ENCODE data around the gene GABRD.

The GABRD gene

DNA sequence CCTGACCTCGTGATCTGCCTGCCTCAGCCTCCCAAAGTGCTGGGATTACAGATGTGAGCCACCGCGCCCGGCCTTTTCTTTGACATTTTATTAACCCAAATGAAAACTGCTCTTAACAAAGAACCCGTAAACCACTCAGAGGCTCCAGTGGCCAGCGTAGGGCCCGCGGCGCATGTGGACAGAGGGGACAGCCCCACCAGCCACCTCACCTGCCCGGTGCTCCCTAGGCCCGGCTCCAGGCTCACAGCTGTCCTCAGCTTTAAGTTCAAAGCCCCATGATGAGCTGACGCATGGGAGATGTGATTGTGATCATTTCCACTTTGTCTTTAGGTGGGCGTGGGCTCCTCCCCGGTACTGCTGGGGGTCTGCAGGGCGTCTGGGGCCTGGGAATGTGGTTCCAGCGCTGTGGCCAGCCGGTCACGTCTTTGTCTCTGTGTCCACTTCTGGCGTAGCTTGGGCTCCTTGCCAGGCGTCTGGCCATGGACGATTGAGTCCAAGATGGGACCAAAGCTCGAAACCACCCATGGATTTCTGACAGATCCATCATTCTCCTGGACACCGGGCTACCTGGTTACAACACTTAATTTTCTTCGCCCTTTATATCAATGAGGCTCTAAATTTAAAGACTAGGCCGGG is 37.9 kb downstream of the GABRD start:
- DNase-seq, result no peak

- no peak for DNase-seq
Observed at GRCh38 chr1:2059290-2059953, 40.3 kb downstream of the GABRD start.

- no peak for DNase-seq
Observed at GRCh38 chr1:2060072-2060471, 40.9 kb downstream of the GABRD start.

GRCh38 chr1:2060535-2060934 is 41.4 kb downstream of the GABRD start:
- DNase-seq, result no peak

DNA sequence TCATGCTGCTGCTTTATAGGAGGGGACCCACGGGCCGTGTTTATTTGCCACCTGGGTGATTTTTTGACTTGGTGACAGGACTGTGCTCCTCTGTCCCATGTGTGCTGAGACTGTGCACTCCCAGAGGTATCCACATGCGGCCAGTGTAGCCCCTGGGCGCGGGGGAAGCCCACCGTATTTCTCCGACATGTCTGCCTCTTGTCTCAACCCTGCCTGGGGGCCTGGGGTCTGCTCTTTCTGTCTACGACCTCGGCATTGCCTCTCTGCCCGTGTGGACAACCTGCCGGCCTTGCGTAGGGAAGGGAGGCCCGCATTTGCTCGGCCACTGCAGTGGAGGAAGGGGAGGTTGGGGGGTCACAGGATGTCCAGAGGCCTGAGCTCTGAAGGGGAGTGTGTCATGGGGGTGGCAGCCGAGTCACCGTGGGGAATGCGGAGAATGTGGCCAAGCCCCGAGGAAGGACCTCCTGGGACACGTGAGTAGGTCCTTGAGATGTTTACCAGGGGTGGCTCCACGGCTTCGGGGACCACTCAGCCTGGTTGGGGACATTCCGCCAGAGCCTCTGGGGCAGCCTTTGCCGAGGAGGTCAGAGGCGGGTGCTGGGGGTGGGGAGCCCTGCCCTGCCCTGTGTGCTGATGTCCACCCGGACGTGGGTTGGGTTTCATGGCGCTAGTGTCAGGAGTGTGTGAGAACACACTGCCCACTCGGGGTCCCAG is 42.1 kb downstream of the GABRD start:
- no peak for DNase-seq

DNA sequence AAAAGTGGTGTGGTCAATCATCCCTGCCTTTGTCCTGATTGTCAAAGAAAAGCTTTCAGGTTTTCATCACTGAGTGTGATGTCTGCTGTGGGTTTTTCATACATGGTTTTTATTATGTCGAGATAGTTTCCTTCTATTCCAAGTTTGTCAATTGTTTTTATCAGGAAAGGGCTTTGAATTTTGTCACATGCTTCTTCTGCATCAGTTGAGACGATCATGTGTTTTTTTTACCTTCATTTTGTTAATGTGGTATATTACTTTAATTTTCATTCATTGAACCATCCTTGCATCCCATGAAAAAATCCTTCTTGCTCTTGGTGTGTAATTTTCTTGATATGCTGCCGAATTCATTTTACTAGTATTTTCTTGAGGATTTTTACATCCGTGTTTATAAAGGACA is 46.6 kb downstream of the GABRD start:
- no peak for DNase-seq

DNA sequence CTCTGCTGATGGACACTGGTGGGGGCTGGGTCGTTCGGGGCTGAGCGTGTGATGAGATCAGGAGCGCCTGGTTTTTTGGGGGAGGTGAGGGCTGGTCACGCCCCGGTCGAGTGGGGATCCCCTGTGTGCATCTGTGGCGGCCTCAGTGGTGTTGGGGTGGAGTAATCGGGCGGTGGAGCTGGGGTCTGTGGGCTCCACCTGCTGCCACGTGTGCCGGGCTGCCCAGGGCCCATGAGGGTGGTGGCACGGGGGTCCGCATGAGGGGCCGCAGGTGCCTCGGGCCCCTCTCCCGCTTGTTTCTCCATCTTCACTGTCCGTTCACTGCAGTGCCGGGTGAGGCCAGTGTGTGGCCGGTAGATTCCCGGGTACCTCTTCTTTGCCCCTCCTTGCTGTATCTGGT is 48.2 kb downstream of the GABRD start:
- DNase-seq, result no peak

GRCh38 chr1:2067981-2068380 is 48.8 kb downstream of the GABRD start:
- no peak for DNase-seq

DNA sequence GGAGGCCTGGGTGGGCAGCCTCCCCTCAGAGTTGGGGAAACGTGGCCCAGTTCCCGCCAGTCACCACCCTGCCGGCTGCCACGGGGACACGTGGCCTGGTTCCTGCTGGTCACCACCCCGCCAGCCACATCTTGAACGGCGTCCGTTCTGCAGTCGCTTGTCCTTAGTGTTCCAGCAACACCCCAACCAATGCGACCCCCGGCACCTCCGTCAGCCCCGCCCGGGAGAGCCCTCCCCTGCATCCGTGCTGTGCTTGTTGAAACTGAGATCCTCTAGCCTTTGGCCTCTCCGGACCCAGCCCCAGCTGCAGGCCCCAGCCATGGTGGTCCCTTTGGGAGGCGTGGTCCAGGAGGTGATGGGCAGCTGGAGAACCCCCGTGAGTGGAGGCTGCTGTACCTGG is 49.8 kb downstream of the GABRD start:
- no peak for DNase-seq

DNA sequence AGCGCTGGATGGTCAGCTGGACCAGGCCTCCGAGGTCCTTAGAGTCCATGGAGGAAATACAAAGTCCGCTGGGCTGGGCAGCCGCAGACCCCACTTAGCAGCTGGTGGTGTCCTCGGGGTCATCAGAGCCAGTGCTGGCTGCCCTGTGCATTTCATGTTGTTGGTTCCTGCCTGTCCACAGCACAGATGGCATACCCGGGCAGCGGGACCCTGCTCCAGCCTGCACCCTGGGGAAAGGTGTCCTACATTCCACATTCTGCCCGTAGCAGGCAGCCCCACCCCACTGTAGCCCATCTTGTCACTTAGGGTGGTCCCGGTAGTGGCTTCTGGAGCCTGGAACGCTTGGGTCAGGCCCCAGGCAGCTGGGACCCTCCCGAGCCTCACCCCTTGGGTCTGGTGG is 50.9 kb downstream of the GABRD start:
- no peak for DNase-seq

- no peak for DNase-seq
Observed at GRCh38 chr1:2070800-2071530, 51.8 kb downstream of the GABRD start.

DNA sequence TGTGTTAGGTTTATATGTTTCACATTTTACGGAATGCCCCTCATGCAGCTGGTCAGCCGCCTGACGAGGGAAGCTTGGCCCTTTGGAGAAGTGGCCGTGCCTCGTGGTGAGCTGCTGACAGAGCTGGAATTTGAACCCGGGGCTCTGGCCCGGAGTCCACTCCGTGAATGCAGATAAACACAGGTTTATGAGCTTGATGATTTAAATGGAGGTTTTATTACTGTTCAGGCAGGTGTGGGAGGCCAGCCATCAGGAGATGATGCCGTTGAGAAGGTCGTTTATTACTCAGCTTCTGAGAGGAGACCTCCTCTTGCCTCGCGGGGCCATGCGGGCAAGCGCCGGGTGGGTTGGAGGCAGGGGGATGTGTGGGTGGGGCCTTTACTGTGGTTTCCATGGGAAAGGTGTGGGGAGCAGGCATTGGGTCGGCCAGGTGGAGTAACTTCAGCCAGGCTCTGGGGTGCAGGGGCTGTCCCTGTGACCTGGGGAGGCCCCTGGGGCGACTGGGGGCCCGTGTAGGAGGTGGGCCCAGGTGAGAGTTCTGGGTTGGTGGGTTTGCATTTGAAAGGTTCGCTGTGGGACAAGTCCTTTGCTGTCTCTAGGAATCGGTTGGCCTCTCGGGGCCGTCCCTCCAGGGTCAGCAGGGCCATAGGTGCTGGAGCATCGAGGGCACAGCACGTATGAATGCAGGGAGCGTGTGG is 53.1 kb downstream of the GABRD start:
- no peak for DNase-seq

DNA sequence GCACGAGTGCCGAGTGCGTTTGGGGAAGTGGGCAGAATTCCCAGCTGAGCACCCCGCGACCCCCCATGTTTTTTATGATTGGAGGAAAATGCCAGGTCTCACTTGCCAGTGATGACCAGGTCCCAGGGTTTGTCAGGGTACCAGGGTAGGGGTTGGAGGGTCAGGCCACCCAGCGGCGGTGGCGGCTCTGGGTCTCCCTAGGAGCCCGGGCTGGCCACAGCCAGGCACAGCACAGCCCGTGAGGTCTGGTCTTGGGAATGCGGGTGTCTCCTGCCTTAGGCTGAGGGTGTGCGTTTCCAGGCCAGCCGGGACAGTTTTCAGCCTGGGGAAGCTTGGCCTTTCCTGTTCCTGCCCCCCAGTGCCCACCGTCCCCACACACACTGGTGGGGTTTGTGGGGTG is 53.7 kb downstream of the GABRD start:
- no peak for DNase-seq

DNA sequence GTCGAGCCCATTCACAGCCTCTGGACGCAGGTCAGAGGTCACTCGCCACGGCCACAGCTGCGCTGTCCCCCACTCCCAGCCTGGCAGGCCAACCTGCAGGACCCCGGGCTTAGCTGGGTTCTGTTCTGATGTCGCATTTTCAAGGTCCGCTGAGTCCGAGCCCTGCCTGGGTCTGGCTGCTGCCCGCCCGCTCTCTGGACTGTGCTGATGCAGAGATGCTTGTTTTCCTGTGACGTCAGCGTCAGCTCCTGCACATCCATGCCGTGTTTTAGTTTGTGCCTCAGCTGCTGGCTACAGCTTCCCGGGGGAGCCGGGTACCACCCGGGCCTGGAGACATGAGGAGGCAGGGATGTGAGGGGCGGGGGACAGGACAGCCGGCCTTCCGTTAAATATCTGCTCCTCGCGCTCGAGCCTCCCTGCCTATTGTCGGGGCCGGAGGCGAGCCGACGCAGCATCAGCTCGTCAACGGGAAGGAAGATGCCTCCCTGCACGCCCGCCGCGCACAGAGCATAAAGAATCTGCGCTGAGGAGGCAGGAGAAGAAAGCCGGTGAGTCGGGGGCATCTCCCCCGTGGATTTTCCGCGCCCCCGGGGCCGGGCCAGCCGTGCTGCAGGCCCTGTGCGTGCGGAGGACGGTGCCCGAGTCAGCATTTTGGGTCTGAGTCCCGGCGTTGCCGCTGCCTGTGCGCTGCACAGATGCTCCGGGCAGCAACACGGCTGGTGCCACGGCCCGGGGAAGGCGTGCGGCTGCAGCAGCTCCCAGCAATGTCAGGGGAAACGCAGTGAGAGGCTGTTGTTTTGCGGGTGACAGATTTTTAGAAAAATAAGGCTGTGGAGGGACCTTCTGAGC is 54.5 kb downstream of the GABRD start:
- DNase-seq, result no peak

DNA sequence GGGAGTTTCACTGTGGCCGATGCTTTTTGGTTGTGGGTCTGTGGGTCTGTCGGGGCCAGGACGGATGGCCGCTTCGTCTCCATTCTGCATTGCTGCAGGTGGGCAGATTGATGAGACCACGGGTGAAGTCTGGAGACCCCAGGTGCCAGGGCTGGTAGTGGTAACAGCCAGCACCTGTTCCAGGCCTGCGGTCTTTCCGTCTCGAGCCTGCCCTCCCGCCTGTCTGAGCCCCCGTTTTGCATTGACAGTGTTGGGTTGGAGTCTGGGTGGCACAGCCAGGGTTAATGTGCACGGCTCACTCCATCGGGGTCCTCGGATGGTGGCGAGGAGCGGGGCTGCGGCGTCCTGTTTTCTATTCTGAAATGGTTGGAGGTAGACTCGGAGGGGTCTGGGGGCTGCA is 55.3 kb downstream of the GABRD start:
- DNase-seq, result no peak

DNA sequence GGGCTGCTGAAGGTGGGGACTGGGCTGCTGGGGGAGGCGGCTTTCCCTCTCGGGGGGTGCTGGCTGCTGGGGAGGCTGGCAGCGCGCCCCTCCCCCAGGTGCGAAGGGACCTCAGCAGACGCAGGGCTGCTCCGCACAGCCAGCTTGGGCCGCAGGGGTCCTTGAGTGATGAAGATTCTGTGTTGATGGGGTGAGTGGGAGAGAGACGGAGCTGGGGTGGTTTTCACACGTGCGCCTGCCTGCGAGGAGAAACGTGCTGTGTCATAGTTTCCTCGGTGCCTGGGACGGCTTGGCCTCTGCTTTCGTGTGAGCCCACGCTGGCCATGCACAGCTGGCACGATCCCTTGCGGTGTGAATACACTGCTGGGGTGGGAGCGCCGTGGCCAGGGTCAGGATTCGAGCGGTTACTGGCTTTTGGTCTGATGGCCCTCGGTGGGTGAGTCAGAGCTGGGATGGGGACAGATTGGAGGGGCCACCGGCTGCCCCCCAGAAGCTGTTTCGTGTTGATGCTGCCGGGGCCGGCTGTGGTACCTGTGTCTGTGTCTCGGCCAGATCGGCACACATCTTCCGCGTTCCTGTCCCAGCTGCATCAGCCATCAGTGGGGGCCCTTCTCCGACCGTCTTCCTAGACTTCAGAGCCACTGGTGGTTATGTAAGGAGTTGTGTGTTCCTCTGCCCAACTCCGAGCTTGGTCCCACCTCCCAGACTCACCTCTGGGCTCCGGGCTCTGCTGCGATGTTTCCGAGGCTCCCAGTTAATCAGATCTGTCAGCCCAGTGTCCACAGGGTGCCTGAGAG is 56.0 kb downstream of the GABRD start:
- no peak for DNase-seq

DNA sequence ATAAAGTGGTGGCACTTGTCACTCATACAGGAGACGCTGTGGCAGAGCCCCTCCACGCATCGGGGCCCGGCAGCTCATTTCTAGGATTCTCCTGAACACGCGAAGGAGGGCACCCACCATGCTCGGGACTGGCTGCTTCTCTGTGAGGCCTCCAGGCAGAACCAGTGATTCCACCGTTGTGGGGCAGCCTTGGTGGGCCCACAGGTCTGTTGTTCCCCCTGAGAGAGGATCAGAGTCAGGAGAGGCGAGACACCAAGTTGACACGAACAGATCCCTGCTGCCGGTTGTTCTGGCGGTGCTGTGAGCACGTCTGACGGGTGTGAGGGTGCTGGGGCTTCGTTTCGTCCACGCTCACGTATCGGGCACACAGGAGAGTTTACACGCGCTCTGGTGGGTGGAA is 57.7 kb downstream of the GABRD start:
- no peak for DNase-seq

DNA sequence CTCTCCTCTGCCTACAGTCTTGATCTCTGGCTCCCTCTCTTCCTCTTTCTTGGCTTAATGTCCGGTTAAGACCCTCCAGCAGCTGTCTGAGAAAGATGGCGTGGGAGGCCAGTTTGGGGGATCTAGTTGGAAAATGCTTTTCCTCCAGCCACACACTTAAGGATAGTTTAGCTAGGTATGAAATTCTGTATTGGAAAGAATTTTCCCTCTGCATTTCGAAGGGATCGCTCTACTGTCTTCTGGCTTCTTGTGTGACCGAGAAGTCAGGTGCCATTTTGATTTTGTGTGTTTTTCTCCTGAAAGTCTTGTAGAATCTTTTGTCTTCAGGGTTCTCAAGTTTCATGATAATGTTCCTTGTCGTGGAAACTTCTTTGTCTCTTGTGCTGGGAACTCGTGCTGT is 59.0 kb downstream of the GABRD start:
- DNase-seq, result no peak

DNA sequence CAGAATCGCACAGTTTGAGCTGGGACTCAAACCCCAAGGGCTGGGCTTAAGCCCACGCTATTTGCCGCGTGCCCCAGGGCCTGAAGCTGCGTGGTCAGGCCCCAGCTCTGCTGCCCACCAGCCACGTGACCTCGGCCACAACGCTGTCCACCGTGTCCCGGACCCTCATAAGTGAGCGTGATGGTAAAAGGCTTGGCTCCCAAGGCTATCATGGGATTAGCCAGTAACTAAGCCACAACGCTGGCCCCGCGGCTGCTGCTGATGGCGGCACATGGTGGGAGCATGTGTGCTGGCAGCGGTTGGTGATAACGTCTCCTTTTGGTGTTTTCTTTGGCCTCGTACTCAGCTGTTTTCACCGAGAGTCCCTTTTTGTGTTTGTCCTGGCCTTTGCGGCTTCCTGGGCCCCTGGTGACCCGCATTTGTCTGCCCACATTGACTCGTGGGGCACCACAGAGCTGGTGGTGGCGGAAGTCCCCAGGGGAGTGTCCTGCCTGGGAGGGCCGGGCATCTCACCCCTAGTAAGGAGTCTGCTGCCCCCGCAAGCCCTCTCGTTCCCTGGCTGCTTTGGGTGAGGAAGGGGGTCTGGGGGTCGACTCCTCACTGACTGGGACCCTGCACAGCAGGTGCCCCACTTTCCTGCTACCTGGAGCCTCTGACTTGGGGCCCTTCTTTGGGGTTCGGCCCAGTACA is 60.4 kb downstream of the GABRD start:
- no peak for DNase-seq

DNA sequence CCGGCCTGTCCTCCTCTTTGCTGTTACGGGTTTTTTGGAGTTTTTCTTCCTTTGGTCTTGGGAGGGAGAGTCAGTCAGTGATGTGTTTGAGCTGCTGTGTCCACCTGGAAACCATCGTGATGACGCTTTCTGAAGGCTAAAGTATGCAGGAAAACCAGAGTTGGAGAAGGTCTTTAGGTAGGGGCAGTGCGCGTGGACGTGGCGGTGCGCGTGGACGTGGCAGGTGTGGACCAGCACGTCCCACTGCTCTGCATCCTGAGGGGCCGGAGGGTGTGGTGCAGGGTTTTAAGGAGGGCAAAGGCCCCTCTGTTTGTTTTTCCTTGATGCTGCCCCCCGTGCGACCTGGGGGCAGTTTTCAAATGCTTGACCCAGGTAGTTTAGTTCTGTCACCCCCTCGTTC is 61.0 kb downstream of the GABRD start:
- no peak for DNase-seq

Data from NCI-H345 (cell line).